Large intestine (tissue), 3 donors: ENCODE data around the gene AGBL1. TPM values are rescaled to one million over a fixed set of nuclear protein-coding genes. Genes with fewer than 3 reads are reported as not detected.

ENCODE experiments used
- DNase-seq, 2 donors: peaks; one replicate each; pipeline versions ENCODE4 v3.0.0 to v3.0.0-alpha.2; 2013
- H3K27ac ChIP-seq: one replicate; pipeline ENCODE4 v1.5.1; 2013; ENCODE audit warnings: low read length
- H3K27me3 ChIP-seq: 2 replicates; pipeline ENCODE4 v1.6.1; 2013; ENCODE audit warnings: low read length; ENCODE audit not compliant: control insufficient read depth, insufficient read depth
- H3K36me3 ChIP-seq: 2 replicates; pipeline ENCODE4 v1.6.1; 2013; ENCODE audit warnings: low read length; ENCODE audit not compliant: control insufficient read depth, insufficient read depth
- H3K4me1 ChIP-seq: one replicate; pipeline ENCODE4 v1.6.1; 2013; ENCODE audit warnings: low read length; ENCODE audit not compliant: control insufficient read depth, insufficient read depth
- H3K4me3 ChIP-seq: one replicate; pipeline ENCODE4 v1.5.1; 2013; ENCODE audit warnings: low read length
- H3K9me3 ChIP-seq: one replicate; pipeline ENCODE4 v1.6.1; 2013; ENCODE audit warnings: mild to moderate bottlenecking, low read depth, low read length, moderate library complexity; ENCODE audit not compliant: control insufficient read depth
- WGBS: methylation state at CpG from one replicate; pipeline ENCODE4 v1.1.5; 2013; ENCODE audit warnings: low lambda C conversion rate; ENCODE audit not compliant: insufficient coverage; 5-methylcytosine and 5-hydroxymethylcytosine counted together
- polyA plus RNA-seq: library from polyadenylated mRNA; unstranded; fragments of 120-200 nt; gene quantifications from one replicate; pipeline ENCODE4 v1.2.1, GENCODE V29; 2013

AGBL1 gene
- polyA plus RNA-seq, 1 donor = 0.04 TPM

DNA sequence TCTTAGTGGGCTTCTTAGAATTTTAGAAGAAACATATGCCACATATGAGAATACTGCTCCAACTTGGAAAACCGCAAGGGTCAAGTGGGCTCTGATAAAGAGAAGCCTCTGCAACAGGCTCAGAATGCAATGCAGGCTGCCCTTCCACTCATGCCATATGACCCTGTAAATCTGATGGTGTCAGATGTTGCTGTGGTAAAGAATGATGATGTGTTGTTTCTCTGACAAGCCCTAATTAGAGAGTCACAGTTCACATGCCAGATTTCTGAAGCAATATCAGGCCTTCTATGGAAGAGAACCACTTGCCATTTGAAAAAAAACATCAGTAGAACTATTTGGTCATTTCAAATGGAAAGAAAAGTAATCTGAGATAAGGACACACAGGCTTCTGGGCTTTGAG, 749.6 kb downstream of the AGBL1 start:
- DNase-seq = peak in 1 of 2 donors; percentile 38
- WGBS = no CpG with 5 or more reads among the region's 1 CpG
- Histone ChIP-seq H3K4me1 (no peaks in the 10 kb centered on the region), H3K9me3 (no peaks in the 10 kb centered on the region), H3K4me3 (no peak overlapping the region), H3K36me3 (no peaks in the 10 kb centered on the region), H3K27ac (peak overlapping the region; percentile 16), H3K27me3 (no peaks in the 10 kb centered on the region)

GRCh38 chr15:86830304-86830703, 750.6 kb downstream of the AGBL1 start:
- peak in 1 of 2 donors; percentile 46 for DNase-seq
- WGBS = 100% methylated on average over 1 of the region's 1 CpG
- Histone ChIP-seq H3K4me3 (no peak overlapping the region), H3K36me3 (no peaks in the 10 kb centered on the region), H3K27me3 (no peaks in the 10 kb centered on the region), H3K4me1 (no peaks in the 10 kb centered on the region), H3K9me3 (no peaks in the 10 kb centered on the region), H3K27ac (no peak overlapping the region)

DNA sequence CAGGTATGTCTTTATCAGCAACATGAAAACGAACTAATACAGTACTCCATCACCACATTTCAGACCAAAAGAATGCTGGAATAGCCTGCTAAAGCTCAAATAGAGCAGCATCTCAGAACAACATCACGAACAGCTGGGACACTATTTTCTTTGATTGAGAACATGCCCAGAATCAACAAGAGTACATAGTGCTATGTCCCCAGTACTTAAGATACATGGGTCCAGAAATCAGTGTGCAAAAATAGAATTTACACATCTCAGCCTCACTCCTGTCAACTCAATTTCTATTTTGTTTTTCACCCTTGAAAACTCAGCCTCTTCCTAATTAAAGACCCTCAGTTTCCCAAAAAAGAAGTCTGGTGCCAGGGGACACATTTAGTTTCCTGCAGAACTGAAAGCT, 753.9 kb downstream of the AGBL1 start:
- Histone ChIP-seq H3K36me3 (no peaks in the 10 kb centered on the region), H3K27me3 (no peaks in the 10 kb centered on the region), H3K4me3 (no peak overlapping the region), H3K9me3 (no peaks in the 10 kb centered on the region), H3K4me1 (no peaks in the 10 kb centered on the region), H3K27ac (no peak overlapping the region)
- WGBS = no CpG with 5 or more reads among the region's 2 CpGs
- DNase-seq = no peak

- WGBS = no CpG with 5 or more reads among the region's 7 CpGs
- Histone ChIP-seq H3K9me3 (no peaks in the 10 kb centered on the region), H3K27ac (no peak overlapping the region), H3K4me3 (no peak overlapping the region), H3K27me3 (no peaks in the 10 kb centered on the region), H3K4me1 (no peaks in the 10 kb centered on the region), H3K36me3 (no peaks in the 10 kb centered on the region)
- DNase-seq = no peak
These were observed 754.6 kb downstream of the AGBL1 start for GRCh38 chr15:86834115-86834863.

GRCh38 chr15:86837294-86838061, 757.8 kb downstream of the AGBL1 start:
- no peak overlapping the region for H3K4me3 ChIP-seq
- DNase-seq = no peak
- H3K9me3 ChIP-seq = no peaks in the 10 kb centered on the region
- H3K4me1 ChIP-seq = no peaks in the 10 kb centered on the region
- no peaks in the 10 kb centered on the region for H3K27me3 ChIP-seq
- no peak overlapping the region for H3K27ac ChIP-seq
- WGBS = 60% methylated on average over 1 of the region's 4 CpGs
- no peaks in the 10 kb centered on the region for H3K36me3 ChIP-seq

GRCh38 chr15:86839502-86839901, 759.8 kb downstream of the AGBL1 start:
- no peaks in the 10 kb centered on the region for H3K36me3 ChIP-seq
- 100% methylated on average over 1 of the region's 3 CpGs for WGBS
- no peaks in the 10 kb centered on the region for H3K4me1 ChIP-seq
- no peak overlapping the region for H3K27ac ChIP-seq
- no peak overlapping the region for H3K4me3 ChIP-seq
- DNase-seq = no peak
- no peaks in the 10 kb centered on the region for H3K9me3 ChIP-seq
- H3K27me3 ChIP-seq = no peaks in the 10 kb centered on the region

DNA sequence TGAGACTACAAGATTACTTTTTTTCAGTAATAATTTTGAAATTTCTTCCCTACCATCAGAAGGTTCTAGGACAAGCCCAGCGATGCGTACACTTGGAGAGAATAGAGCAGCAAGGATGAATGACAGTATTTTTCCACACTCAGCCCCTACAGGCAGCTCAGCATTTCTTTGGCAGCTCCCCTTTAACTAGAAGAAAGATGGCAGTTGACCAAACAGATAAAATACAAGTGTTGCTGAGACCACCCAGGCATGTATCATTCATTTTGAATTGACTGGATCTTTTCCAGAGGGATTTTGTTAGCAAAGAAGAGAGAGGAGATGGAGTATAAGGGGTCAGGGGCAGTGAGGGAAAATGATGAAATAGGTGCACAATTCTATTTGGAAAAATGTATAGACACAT, 761.3 kb downstream of the AGBL1 start:
- DNase-seq = no peak
- H3K27me3 ChIP-seq = no peaks in the 10 kb centered on the region
- no peaks in the 10 kb centered on the region for H3K36me3 ChIP-seq
- H3K4me1 ChIP-seq = no peaks in the 10 kb centered on the region
- no peak overlapping the region for H3K4me3 ChIP-seq
- H3K27ac ChIP-seq = no peak overlapping the region
- WGBS = no CpG with 5 or more reads among the region's 2 CpGs
- no peaks in the 10 kb centered on the region for H3K9me3 ChIP-seq

DNA sequence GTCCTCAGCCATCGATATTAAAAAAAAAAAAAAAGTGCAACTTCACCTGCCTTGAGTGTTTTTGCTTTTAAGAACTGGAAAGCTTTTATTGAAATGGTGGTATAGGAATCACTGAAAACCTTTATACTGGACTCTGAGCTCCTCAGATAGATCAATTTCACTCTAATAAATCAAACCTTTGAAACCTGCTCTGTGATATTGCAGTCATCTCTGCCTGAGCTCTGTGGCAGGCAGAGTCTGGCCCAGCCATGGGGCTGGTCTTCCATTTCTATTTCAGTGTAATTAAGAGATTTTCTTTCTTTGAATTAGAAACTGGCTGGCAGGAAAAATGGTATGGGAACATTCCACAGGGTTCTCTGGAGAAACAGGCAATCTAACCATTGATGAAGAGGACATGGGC, 762.5 kb downstream of the AGBL1 start:
- 100% methylated on average over 1 of the region's 1 CpG for WGBS
- H3K4me3 ChIP-seq = no peak overlapping the region

DNA sequence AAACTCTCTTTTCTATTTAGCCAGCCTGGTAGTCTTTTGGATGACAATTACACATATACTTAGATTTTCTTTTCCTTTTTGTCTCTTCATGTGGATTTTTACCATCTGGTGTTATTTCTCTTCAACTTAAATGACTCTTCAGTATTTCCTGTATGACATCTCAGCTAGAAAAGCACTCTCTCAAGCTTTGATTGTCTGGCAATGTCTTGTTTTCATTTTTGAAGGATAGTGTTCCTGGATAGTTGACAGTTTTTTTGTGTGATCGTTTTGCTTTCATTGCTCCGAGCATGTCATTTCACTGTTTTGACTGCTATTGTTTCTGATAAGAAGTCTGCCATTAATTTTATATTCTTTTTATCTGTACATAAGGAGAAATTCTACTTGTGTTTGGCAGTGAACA, 766.4 kb downstream of the AGBL1 start:
- no peak overlapping the region for H3K4me3 ChIP-seq
- H3K27me3 ChIP-seq = no peaks in the 10 kb centered on the region
- no peak for DNase-seq
- H3K36me3 ChIP-seq = no peaks in the 10 kb centered on the region
- H3K9me3 ChIP-seq = no peaks in the 10 kb centered on the region
- no peaks in the 10 kb centered on the region for H3K4me1 ChIP-seq
- no peak overlapping the region for H3K27ac ChIP-seq
- WGBS = 57% methylated on average over 1 of the region's 2 CpGs

More for the DNA sequence above, 762.5 kb downstream of the AGBL1 start:
- H3K9me3 ChIP-seq = no peaks in the 10 kb centered on the region
- H3K27ac ChIP-seq = no peak overlapping the region
- no peak for DNase-seq
- H3K4me1 ChIP-seq = no peaks in the 10 kb centered on the region
- no peaks in the 10 kb centered on the region for H3K27me3 ChIP-seq
- no peaks in the 10 kb centered on the region for H3K36me3 ChIP-seq

GRCh38 chr15:86849136-86849535, 769.5 kb downstream of the AGBL1 start:
- DNase-seq = no peak
- Histone ChIP-seq H3K4me3 (no peak overlapping the region), H3K36me3 (no peaks in the 10 kb centered on the region), H3K27me3 (no peaks in the 10 kb centered on the region), H3K27ac (no peak overlapping the region), H3K4me1 (no peaks in the 10 kb centered on the region), H3K9me3 (no peaks in the 10 kb centered on the region)
- WGBS = no CpG with 5 or more reads among the region's 5 CpGs
